Measurements from ENCODE around the gene CAD.

Gene CAD

GRCh38 chr2:27284996-27285395 is 67.8 kb downstream of the CAD start:
- DNase-seq: no peak

GRCh38 chr2:27285481-27285880 is 68.3 kb downstream of the CAD start:
- no peak for DNase-seq

GRCh38 chr2:27288610-27289009 is 71.4 kb downstream of the CAD start:
- DNase-seq: no peak

GRCh38 chr2:27290549-27290948 is 73.4 kb downstream of the CAD start:
- no peak for DNase-seq

- DNase-seq: no peak
Measured at GRCh38 chr2:27291865-27292264, 74.7 kb downstream of the CAD start.
